Trophoblast cell (in vitro differentiated cells and primary cell): ENCODE measurements around the gene MED12L.

Experiments
- DNase-seq, 2 donors: peaks; one replicate each; pipeline ENCODE4 v3.0.0-alpha.2; 2016
- H2AFZ ChIP-seq: 2 replicates; pipeline ENCODE4 v1.6.1; 2013; ENCODE audit warnings: low read length, moderate library complexity, mild to moderate bottlenecking; ENCODE audit not compliant: insufficient read depth, poor library complexity
- H2AK5ac ChIP-seq: 2 replicates; pipeline ENCODE4 v1.6.1; 2013; ENCODE audit warnings: mild to moderate bottlenecking, low read length
- H2BK120ac ChIP-seq: 2 replicates; pipeline ENCODE4 v1.6.1; 2013; ENCODE audit warnings: low read length, mild to moderate bottlenecking, moderate library complexity; ENCODE audit not compliant: insufficient read depth, poor library complexity
- H2BK12ac ChIP-seq: 2 replicates; pipeline ENCODE4 v1.6.1; 2013; ENCODE audit warnings: mild to moderate bottlenecking, low read length, moderate library complexity
- H2BK5ac ChIP-seq: 2 replicates; pipeline ENCODE4 v1.6.1; 2013; ENCODE audit warnings: low read length, low read depth, moderate library complexity, mild to moderate bottlenecking; ENCODE audit not compliant: poor library complexity
- H3K14ac ChIP-seq: 2 replicates; pipeline ENCODE4 v1.6.1; 2013; ENCODE audit warnings: mild to moderate bottlenecking, low read length
- H3K18ac ChIP-seq: 2 replicates; pipeline ENCODE4 v1.6.1; 2013; ENCODE audit warnings: mild to moderate bottlenecking, low read length
- H3K23ac ChIP-seq: 2 replicates; pipeline ENCODE4 v1.6.1; 2013; ENCODE audit warnings: low read length
- H3K27ac ChIP-seq: 2 replicates; pipeline ENCODE4 v1.5.1; 2013; ENCODE audit warnings: low read depth, mild to moderate bottlenecking, inconsistent platforms, low read length, moderate library complexity
- H3K27me3 ChIP-seq: 2 replicates; pipeline ENCODE4 v1.6.1; 2013; ENCODE audit warnings: inconsistent platforms, mild to moderate bottlenecking, low read length, moderate library complexity; ENCODE audit not compliant: insufficient read depth
- H3K36me3 ChIP-seq, 2 experiments: 1 replicate in 1 of 2; 2 replicates in 1 of 2; pipeline ENCODE4 v1.6.1; 2013; ENCODE audit warnings: low read length in 2 of 2, mild to moderate bottlenecking in 2 of 2, moderate library complexity in 1 of 2; ENCODE audit not compliant: insufficient read depth in 2 of 2, control insufficient read depth in 1 of 2
- H3K4ac ChIP-seq: 2 replicates; pipeline ENCODE4 v1.6.1; 2013; ENCODE audit warnings: low read depth, mild to moderate bottlenecking, low read length, moderate library complexity
- H3K4me1 ChIP-seq, 2 experiments: 1 replicate in 1 of 2; 2 replicates in 1 of 2; pipeline ENCODE4 v1.6.1; 2013; ENCODE audit warnings: low read length in 2 of 2, mild to moderate bottlenecking in 2 of 2, moderate library complexity in 1 of 2; ENCODE audit not compliant: insufficient read depth in 2 of 2, control insufficient read depth in 1 of 2
- H3K4me2 ChIP-seq: 2 replicates; pipeline ENCODE4 v1.6.1; 2013; ENCODE audit warnings: inconsistent platforms, mild to moderate bottlenecking, low read length, moderate library complexity
- H3K4me3 ChIP-seq: 2 replicates; pipeline ENCODE4 v1.5.1; 2013; ENCODE audit warnings: mild to moderate bottlenecking, low read depth, low read length, inconsistent platforms
- H3K79me1 ChIP-seq: one replicate; pipeline ENCODE4 v1.6.1; 2013; ENCODE audit warnings: low read length
- H3K79me2 ChIP-seq: 2 replicates; pipeline ENCODE4 v1.6.1; 2013; ENCODE audit warnings: low read length, mild to moderate bottlenecking; ENCODE audit not compliant: control insufficient read depth, insufficient read depth, poor library complexity
- H3K9ac ChIP-seq: 2 replicates; pipeline ENCODE4 v1.6.1; 2013; ENCODE audit warnings: mild to moderate bottlenecking, low read length
- H3K9me3 ChIP-seq: 2 replicates; pipeline ENCODE4 v1.6.1; 2013; ENCODE audit warnings: low read depth, mild to moderate bottlenecking, control low read depth, inconsistent platforms, low read length; ENCODE audit not compliant: insufficient read depth
- H4K12ac ChIP-seq: 2 replicates; pipeline ENCODE4 v1.6.1; 2013; ENCODE audit warnings: low read depth, mild to moderate bottlenecking, low read length, moderate library complexity
- H4K8ac ChIP-seq: 2 replicates; pipeline ENCODE4 v1.6.1; 2013; ENCODE audit warnings: low read depth, mild to moderate bottlenecking, low read length, moderate library complexity
- H4K91ac ChIP-seq: one replicate; pipeline ENCODE4 v1.6.1; 2013; ENCODE audit warnings: low read depth, mild to moderate bottlenecking, low read length, moderate library complexity
- WGBS: extraction: QIAGEN DNeasy Blood & Tissue Kit; methylation state at CpG from one replicate; pipeline ENCODE4 v1.1.7; 2013; ENCODE audit warnings: missing lambda C conversion rate; ENCODE audit not compliant: insufficient read length, insufficient coverage; ENCODE audit errors: extremely low coverage; 5-methylcytosine and 5-hydroxymethylcytosine counted together

The MED12L gene

GRCh38 chr3:151303751-151304150 lies 218.3 kb downstream of the MED12L start:
- no CpG with 5 or more reads among the region's 2 CpGs for WGBS
- no peak overlapping the region for H4K91ac ChIP-seq
- peaks cover 16% of the 10 kb centered on the region for H3K79me1 ChIP-seq
- DNase-seq = no peak
- H3K4ac ChIP-seq = no peak overlapping the region
- no peak overlapping the region for H4K12ac ChIP-seq
- H3K9ac ChIP-seq = no peak overlapping the region
- H4K8ac ChIP-seq = no peak overlapping the region
- H3K27me3 ChIP-seq = no peaks in the 10 kb centered on the region
- H2BK120ac ChIP-seq = no peak overlapping the region
- H2AFZ ChIP-seq = no peak overlapping the region
- H3K18ac ChIP-seq = no peak overlapping the region
- no peak overlapping the region for H3K23ac ChIP-seq
- no peak overlapping the region for H2BK12ac ChIP-seq
- H3K4me2 ChIP-seq = no peak overlapping the region
- peaks cover 21 to 25% of the 10 kb centered on the region in 2 experiments for H3K4me1 ChIP-seq
- no peak overlapping the region for H3K14ac ChIP-seq
- peak overlapping the region; percentile 89 for H3K27ac ChIP-seq
- H3K4me3 ChIP-seq = no peak overlapping the region
- peaks cover 5% of the 10 kb centered on the region for H3K79me2 ChIP-seq
- no peak overlapping the region for H2AK5ac ChIP-seq
- no peak overlapping the region for H2BK5ac ChIP-seq
- no peaks in the 10 kb centered on the region for H3K9me3 ChIP-seq
- H3K36me3 ChIP-seq = peaks cover 4 to 5% of the 10 kb centered on the region in 2 experiments

GRCh38 chr3:151305060-151305774 lies 219.8 kb downstream of the MED12L start:
- peak; percentile 97 to 98 for DNase-seq
- no peak overlapping the region for H3K9ac ChIP-seq
- no peak overlapping the region for H2AFZ ChIP-seq
- peaks cover 3 to 4% of the 10 kb centered on the region in 2 experiments for H3K36me3 ChIP-seq
- peak overlapping the region; percentile 71 for H2BK5ac ChIP-seq
- H3K27me3 ChIP-seq = no peaks in the 10 kb centered on the region
- H3K79me1 ChIP-seq = peaks cover 16% of the 10 kb centered on the region
- H3K27ac ChIP-seq = peak overlapping the region; percentile 94
- no peak overlapping the region for H3K14ac ChIP-seq
- no CpG with 5 or more reads among the region's 7 CpGs for WGBS
- no peak overlapping the region for H4K91ac ChIP-seq
- H3K4ac ChIP-seq = no peak overlapping the region
- no peak overlapping the region for H3K4me3 ChIP-seq
- H2BK12ac ChIP-seq = peak overlapping the region; percentile 12
- H4K8ac ChIP-seq = peak overlapping the region; percentile 17
- peak overlapping the region; percentile 47 for H3K4me2 ChIP-seq
- H3K4me1 ChIP-seq = peaks cover 21 to 27% of the 10 kb centered on the region in 2 experiments
- H4K12ac ChIP-seq = no peak overlapping the region
- peak overlapping the region; percentile 21 for H3K18ac ChIP-seq
- peak overlapping the region; percentile 26 for H2BK120ac ChIP-seq
- peaks cover 7% of the 10 kb centered on the region for H3K79me2 ChIP-seq
- no peak overlapping the region for H2AK5ac ChIP-seq
- H3K23ac ChIP-seq = no peak overlapping the region
- H3K9me3 ChIP-seq = no peaks in the 10 kb centered on the region

- Histone ChIP-seq H2BK5ac (peak overlapping the region; percentile 29), H3K27me3 (no peaks in the 10 kb centered on the region), H2AK5ac (no peak overlapping the region), H3K9ac (no peak overlapping the region), H4K91ac (no peak overlapping the region), H3K27ac (peak overlapping the region; percentile 94), H3K23ac (no peak overlapping the region), H3K4me2 (peak overlapping the region; percentile 38), H3K79me2 (peaks cover 7% of the 10 kb centered on the region), H3K4me3 (no peak overlapping the region), H3K14ac (no peak overlapping the region), H3K79me1 (peaks cover 16% of the 10 kb centered on the region), H4K8ac (no peak overlapping the region), H2BK120ac (no peak overlapping the region), H4K12ac (no peak overlapping the region), H3K4ac (no peak overlapping the region), H2BK12ac (peak overlapping the region; percentile 2), H3K9me3 (no peaks in the 10 kb centered on the region), H3K36me3 (peaks cover 3 to 4% of the 10 kb centered on the region in 2 experiments), H3K4me1 (peaks cover 21 to 25% of the 10 kb centered on the region in 2 experiments), H2AFZ (no peak overlapping the region), H3K18ac (no peak overlapping the region)
- WGBS = no CpG with 5 or more reads among the region's 4 CpGs
- no peak for DNase-seq
Observed at GRCh38 chr3:151305775-151306151, 220.3 kb downstream of the MED12L start.

- H3K9me3 ChIP-seq = no peaks in the 10 kb centered on the region
- H2AK5ac ChIP-seq = peak overlapping the region; percentile 97
- no peak overlapping the region for H3K4me3 ChIP-seq
- H3K18ac ChIP-seq = peak overlapping the region; percentile 95
- no CpG with 5 or more reads among the region's 6 CpGs for WGBS
- peak overlapping the region; percentile 83 for H4K8ac ChIP-seq
- peak overlapping the region; percentile 83 for H4K91ac ChIP-seq
- DNase-seq = no peak
- H3K4me2 ChIP-seq = no peak overlapping the region
- no peaks in the 10 kb centered on the region for H3K27me3 ChIP-seq
- peak overlapping the region; percentile 96 for H2BK120ac ChIP-seq
- H4K12ac ChIP-seq = no peak overlapping the region
- H3K79me1 ChIP-seq = peaks cover 16% of the 10 kb centered on the region
- H3K9ac ChIP-seq = no peak overlapping the region
- peak overlapping the region; percentile 88 for H3K23ac ChIP-seq
- peak overlapping the region; percentile 50 for H2BK5ac ChIP-seq
- H3K36me3 ChIP-seq = peaks cover 3 to 4% of the 10 kb centered on the region in 2 experiments
- peaks cover 21 to 25% of the 10 kb centered on the region in 2 experiments for H3K4me1 ChIP-seq
- H2AFZ ChIP-seq = no peak overlapping the region
- H3K4ac ChIP-seq = peak overlapping the region; percentile 97
- H3K14ac ChIP-seq = peak overlapping the region; percentile 94
- peak overlapping the region; percentile 99 for H2BK12ac ChIP-seq
- peak overlapping the region; percentile 94 for H3K27ac ChIP-seq
- peaks cover 7% of the 10 kb centered on the region for H3K79me2 ChIP-seq
Observed at GRCh38 chr3:151306168-151306810, 220.8 kb downstream of the MED12L start.
